ENCODE data around the gene HMCN1.

The HMCN1 gene

GRCh38 chr1:185695299-185695698 is 38.9 kb upstream of the HMCN1 start:
- Histone ChIP-seq H3K27me3 (no peaks in the 10 kb centered on the region), H3K4me1 (no peaks in the 10 kb centered on the region), H3K9me3 (no peaks in the 10 kb centered on the region), H3K4me3 (ENCODE audit: low read depth, low read length) (no peak overlapping the region), H3K36me3 (no peaks in the 10 kb centered on the region)
- DNase-seq = no peak
- no peak for TF ChIP-seq CTCF (IDR thresholded peaks at IDR 0.05; ENCODE audit: low read depth, low read length)

GRCh38 chr1:185696422-185697150 is 37.6 kb upstream of the HMCN1 start:
- H3K27me3 ChIP-seq = no peaks in the 10 kb centered on the region
- H3K4me3 ChIP-seq (ENCODE audit: low read depth, low read length) = no peak overlapping the region
- DNase-seq = no peak
- no peaks in the 10 kb centered on the region for H3K36me3 ChIP-seq
- TF ChIP-seq CTCF (IDR thresholded peaks at IDR 0.05; ENCODE audit: low read depth, low read length) = no peak
- H3K9me3 ChIP-seq = no peaks in the 10 kb centered on the region
- no peaks in the 10 kb centered on the region for H3K4me1 ChIP-seq

- Histone ChIP-seq H3K36me3 (no peaks in the 10 kb centered on the region), H3K27me3 (no peaks in the 10 kb centered on the region), H3K4me3 (ENCODE audit: low read depth, low read length) (no peak overlapping the region), H3K4me1 (no peaks in the 10 kb centered on the region), H3K9me3 (no peaks in the 10 kb centered on the region)
- DNase-seq = no peak
- no peak for TF ChIP-seq CTCF (IDR thresholded peaks at IDR 0.05; ENCODE audit: low read depth, low read length)
These were observed 34.3 kb upstream of the HMCN1 start for GRCh38 chr1:185699874-185700273.

GRCh38 chr1:185701650-185702049 is 32.5 kb upstream of the HMCN1 start:
- no peaks in the 10 kb centered on the region for H3K9me3 ChIP-seq
- no peak overlapping the region for H3K4me3 ChIP-seq (ENCODE audit: low read depth, low read length)
- no peak for TF ChIP-seq CTCF (IDR thresholded peaks at IDR 0.05; ENCODE audit: low read depth, low read length)
- DNase-seq = no peak
- no peaks in the 10 kb centered on the region for H3K4me1 ChIP-seq
- no peaks in the 10 kb centered on the region for H3K36me3 ChIP-seq
- H3K27me3 ChIP-seq = no peaks in the 10 kb centered on the region

GRCh38 chr1:185704181-185704580 is 30.0 kb upstream of the HMCN1 start:
- Histone ChIP-seq H3K4me3 (ENCODE audit: low read depth, low read length) (no peak overlapping the region), H3K27me3 (no peaks in the 10 kb centered on the region), H3K9me3 (no peaks in the 10 kb centered on the region), H3K36me3 (no peaks in the 10 kb centered on the region), H3K4me1 (no peaks in the 10 kb centered on the region)
- no peak for DNase-seq
- TF ChIP-seq CTCF (IDR thresholded peaks at IDR 0.05; ENCODE audit: low read depth, low read length) = no peak

- no peak overlapping the region for H3K4me3 ChIP-seq (ENCODE audit: low read depth, low read length)
- no peaks in the 10 kb centered on the region for H3K27me3 ChIP-seq
- H3K36me3 ChIP-seq = no peaks in the 10 kb centered on the region
- TF ChIP-seq CTCF (IDR thresholded peaks at IDR 0.05; ENCODE audit: low read depth, low read length) = no peak
- no peak for DNase-seq
- H3K4me1 ChIP-seq = no peaks in the 10 kb centered on the region
- no peaks in the 10 kb centered on the region for H3K9me3 ChIP-seq
These were observed 18.1 kb upstream of the HMCN1 start for GRCh38 chr1:185716095-185716494.

Measured in BE2C (cell line).